Left colon (tissue), 2 donors: ENCODE measurements around the gene ANKRD23. TPM values are rescaled to one million over a fixed set of nuclear protein-coding genes. Genes with fewer than 3 reads are reported as not detected.

Experiments used
- ATAC-seq: fragments of 200-7000 bp; cut with Tn5 transposase; one replicate; pipeline ENCODE4 v1.9.1; 2020; ENCODE audit warnings: mild to moderate bottlenecking, moderate library complexity
- DNase-seq, 2 donors: peaks; one replicate each; pipeline ENCODE4 v3.0.0-alpha.2; 2020
- intact Hi-C, 2 donors: fragments of 100-400 bp; cut with DNase I in 1 of 2; cut with micrococcal nuclease in 1 of 2; formaldehyde crosslinking; loops; one replicate each; pipeline versions ENCODE4 v1.11.2 to v1.14.0; 2022; cut with DNase I, micrococcal nuclease
- total RNA-seq, 2 donors: library from RNA; stranded (reverse); fragmentation: NEBNext Ultra II Directional; extraction: Animal tissue kit (Norgen Biotek cat#: 25700); gene quantifications; one replicate each; pipeline ENCODE4 v1.2.1, GENCODE V29; 2021
- donor health status: DM: no; HTN: no; CAD: no.
- donor health status: DM: yes; HTN: yes; CAD: no.

ANKRD23 gene
- total RNA-seq, 2 donors from 2014 or later = 3.7 to 4.3 TPM

DNA sequence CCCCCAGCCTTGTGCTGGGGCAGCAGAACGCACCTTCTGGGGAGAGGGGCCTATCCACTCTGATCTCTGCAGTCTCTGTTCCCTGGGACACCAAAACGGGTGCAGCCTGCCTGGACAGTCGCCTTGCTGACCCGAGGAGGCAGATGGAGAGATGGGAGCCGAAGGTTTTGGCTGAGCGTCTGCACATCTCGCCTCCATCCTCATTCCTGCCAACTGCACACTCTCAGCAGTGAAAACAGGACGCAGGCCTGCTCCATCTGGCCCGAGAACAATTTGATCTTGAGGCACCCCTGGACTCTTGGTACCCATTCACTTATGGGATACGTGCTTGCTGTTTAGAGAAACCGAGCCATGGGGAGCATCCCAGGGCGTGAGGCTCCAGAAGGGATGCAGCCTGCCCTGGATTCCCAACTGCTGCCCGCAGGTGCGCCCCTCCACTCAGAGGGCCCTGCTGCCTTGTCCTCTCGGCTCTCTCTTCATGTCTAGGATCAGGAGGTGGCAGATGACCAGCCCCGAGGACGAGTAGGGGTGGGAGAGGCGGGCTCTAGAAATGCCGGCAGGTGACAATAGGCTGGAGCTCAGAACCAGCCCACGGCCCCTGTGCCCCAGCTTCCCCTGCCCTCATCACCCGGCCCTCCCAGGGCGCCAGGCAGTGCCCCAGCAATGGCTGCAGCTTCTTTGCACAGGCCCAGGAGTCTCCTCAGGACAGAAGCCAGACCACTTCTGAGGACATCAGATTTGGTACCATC, 35.1 kb upstream of the ANKRD23 start:
- DNase-seq (no peak), ATAC-seq (no peak)
- intact Hi-C loops = no loop called here

DNA sequence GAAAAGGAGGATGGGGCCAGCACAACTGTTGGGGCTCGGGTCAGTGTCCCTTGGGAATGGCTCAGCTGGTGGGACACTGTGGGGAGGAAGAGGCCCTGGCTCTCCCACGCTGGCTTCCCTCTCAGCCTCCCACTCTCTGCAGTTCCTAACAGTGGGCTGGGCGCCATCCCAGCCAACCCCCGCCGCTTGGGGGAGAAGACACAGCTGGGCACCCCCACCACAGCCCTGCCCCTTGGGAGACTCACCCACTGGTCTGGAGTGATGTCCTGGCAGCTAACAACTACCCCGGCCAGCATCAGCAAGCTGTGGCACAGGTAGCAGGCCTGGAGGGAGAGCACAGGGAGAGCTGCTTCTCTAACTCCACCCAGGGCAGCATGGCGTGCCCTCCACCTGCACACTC, 34.4 kb upstream of the ANKRD23 start:
- DNase-seq (no peak), ATAC-seq (no peak)
- intact Hi-C loops = no loop called here

DNA sequence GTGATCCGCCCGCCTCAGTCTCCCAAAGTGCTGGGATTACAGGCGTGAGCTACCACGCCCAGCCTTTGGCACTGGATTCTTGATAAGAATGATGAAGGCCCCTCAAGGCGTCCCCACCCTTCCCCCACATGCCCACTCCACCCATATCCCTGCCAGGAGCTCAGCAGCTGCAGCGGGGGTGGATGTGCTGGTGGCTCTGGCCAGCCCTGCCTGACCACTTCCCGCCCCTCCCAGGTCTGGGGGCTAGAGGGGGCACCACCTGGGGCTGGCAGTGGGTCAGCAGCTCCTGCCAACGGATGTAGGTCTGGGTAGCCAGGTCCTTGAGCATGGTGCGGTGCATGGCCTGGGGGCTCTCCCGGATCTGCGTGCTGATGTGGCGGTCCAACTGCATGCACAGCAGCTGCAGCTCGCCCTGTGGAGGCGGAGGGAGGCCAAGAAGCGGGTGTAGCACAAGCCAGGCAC, 33.8 kb upstream of the ANKRD23 start:
- DNase-seq (no peak), ATAC-seq (no peak)
- intact Hi-C loops = no loop called here

GRCh38 chr2:96877042-96877451, 33.2 kb upstream of the ANKRD23 start:
- DNase-seq = no peak
- intact Hi-C loops = no loop called here
- no peak for ATAC-seq

- DNase-seq (no peak), ATAC-seq (no peak)
- intact Hi-C loops = no loop called here
These were observed 32.6 kb upstream of the ANKRD23 start for GRCh38 chr2:96876269-96877041.

GRCh38 chr2:96875498-96876268, 31.9 kb upstream of the ANKRD23 start:
- DNase-seq = no peak
- no peak for ATAC-seq
- intact Hi-C loops = no loop called here

- ATAC-seq (no peak), DNase-seq (no peak)
- intact Hi-C loops = no loop called here
These were observed 30.5 kb upstream of the ANKRD23 start for GRCh38 chr2:96874198-96874831.

DNA sequence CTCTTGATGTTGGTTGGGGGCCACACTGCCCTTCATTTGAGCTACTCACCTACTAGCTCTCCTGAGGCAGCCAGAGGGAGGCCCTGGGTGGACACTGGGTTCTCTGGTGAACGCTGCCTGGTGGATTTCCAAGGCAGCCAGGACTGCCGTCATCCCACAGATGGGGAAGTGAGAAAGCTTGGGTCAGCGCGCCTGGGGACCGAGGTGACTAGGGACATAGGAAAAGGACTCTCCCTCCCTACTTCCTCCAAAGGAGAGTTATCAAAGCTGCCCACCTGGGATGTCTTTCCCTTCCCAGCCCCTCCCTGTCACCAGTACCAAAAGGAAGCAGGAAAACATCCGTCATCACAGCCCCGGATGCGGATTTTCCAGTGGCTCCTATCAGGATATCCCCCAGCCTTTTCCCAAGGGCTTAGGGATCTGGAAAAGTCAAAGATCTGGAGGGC, 29.9 kb upstream of the ANKRD23 start:
- ATAC-seq = no peak
- DNase-seq = no peak
- intact Hi-C loops = no loop called here

DNA sequence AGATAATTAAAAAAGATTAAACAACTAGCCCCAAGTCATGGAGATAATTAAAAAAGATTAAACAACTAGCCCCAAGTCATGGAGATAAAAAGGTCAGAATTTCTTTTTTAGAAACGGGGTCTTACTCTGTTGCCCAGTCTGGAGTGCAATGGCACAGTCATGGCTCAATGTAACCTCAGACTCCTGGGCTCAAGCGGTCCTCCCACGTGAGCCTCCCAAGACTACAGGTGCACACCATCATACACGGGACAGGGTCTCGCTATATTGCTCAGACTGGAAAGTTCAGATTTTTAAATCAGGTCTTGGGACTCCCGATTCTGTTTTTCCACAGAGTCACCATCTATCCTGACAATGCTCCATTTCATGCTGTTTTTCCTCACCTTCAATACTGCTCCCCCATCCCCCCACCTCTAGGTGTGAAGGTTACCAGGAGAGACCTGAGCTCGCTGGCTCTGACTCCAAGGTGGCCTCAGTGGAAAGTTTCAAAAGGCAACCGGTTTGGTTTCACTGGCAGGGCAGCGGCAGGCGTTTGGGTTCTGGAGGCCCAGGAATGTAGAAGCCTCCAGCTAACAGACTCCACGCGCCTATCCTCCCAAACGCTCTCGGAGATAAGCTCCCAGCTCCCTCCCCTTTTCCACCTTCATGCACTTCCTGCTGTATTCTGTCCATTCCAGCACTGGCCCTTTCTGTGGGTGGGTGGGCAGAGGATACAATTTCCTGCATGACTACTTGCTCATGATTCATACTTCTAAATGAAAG, 28.9 kb upstream of the ANKRD23 start:
- intact Hi-C loops = no loop called here
- DNase-seq = no peak
- ATAC-seq = no peak

DNA sequence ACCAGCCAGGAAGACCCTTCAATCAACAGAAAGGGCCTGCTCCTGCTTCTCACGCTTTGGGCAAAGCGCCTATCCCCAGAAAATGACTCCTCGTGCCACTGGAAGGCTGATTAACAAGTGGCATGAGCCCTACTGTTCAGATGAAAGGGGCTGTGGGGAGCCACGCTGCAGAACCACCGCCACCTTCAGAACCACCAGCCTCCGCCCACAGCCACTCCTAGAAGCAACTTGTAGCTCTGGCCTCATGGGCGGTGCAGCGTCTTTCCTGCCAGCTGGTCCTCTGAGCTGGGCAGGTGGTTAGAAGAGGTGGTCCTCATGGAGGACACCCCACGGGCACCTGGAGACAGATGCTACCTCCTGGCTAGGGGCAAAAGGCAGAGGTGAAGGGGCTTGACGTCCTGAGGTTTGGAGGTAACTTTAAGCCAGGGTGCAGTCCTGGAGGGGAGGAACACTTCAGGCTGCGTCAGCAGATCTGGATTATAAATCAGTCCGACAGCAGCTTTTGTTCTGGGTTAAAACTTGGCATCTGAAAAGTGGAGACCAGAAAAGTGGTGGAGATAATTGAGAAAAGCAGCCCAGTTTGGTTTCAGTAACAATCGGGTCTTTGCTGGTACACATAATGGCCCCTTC, 26.9 kb upstream of the ANKRD23 start:
- peak; percentile 56 for ATAC-seq
- peak; percentile 73 to 75 for DNase-seq
- intact Hi-C loops = no loop called here

- intact Hi-C loops = loop anchor here in 1 of 2 donors (5.0 kb wide), 1 partner anchor 82 kb away; no protein-coding TSS in a partner anchor
- DNase-seq = peak in 1 of 2 donors; percentile 73
- ATAC-seq = peak; percentile 50
These were observed 26.2 kb upstream of the ANKRD23 start, which contains the start of gene SEMA4C for GRCh38 chr2:96869822-96870625. SEMA4C (minus strand) TSS chr2:96870080; CDS start chr2:96867886, 2,194 bp downstream.

GRCh38 chr2:96869281-96869821, 25.5 kb upstream of the ANKRD23 start:
- intact Hi-C loops = loop anchor here in 1 of 2 donors (5.0 kb wide), 1 partner anchor 83 kb away; no protein-coding TSS in a partner anchor
- peak; percentile 61 to 75 for DNase-seq
- peak; percentile 27 for ATAC-seq

DNA sequence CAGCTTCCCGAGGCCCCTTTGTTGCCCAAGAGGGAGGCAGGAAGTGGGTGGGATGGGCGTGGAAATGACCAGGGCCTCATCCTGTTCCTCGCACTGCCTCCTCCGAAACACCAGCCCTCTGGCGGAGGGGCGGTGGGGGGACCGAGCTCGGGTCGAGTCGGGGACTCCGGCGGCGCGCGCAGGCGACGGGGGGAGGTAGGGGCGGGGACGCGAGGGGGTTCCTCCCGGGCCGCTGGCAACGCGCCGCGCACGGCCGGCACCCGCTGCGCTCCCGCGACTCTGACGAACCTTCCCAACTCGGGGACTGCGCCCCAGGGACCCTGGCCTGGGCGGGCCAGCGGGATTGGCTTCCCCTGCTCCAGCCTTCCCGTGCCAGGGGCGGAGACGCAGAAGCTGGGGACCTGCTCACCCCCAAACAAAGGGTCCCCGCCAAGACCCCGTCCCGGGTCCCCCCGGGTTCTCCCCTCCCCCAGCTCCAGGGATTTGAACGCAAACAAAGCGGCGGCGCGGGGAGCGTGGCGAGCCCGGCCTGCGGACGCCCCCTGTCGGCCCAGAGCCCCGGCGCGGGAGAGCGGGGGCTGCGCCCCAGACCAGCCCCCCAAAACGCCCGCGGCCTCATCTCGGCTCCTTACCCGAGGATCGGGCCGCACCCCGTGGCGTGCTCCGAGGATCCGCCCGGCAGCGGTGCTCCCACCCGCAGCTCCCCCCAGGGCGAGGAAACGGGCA, 24.9 kb upstream of the ANKRD23 start:
- intact Hi-C loops = loop anchor here in 1 of 2 donors (5.0 kb wide), 1 partner anchor 84 kb away; no protein-coding TSS in a partner anchor
- DNase-seq (peak; percentile 82 to 91), ATAC-seq (peak; percentile 61)

GRCh38 chr2:96867756-96868554, 24.1 kb upstream of the ANKRD23 start:
- no peak for DNase-seq
- intact Hi-C loops = loop anchor here in 1 of 2 donors (5.0 kb wide), 1 partner anchor 84 kb away; no protein-coding TSS in a partner anchor
- ATAC-seq = peak; percentile 18
